ENCODE measurements around the gene SOX18.

The SOX18 gene

GRCh38 chr20:64000906-64001305 lies 48.5 kb downstream of the SOX18 start:
- no peak overlapping the region for H3K4me3 ChIP-seq (ENCODE audit: low read length)
- TF ChIP-seq CTCF (conservative IDR thresholded peaks at IDR 0.05; ENCODE audit: low read length): no peak
- DNase-seq (ENCODE audit: low read depth): no peak

Data from AG10803 (cell line).